HG02610 (cell line): ENCODE results near the gene NEDD4L.

ENCODE experiments used
- ATAC-seq: cut with Tn5 transposase; IDR thresholded peaks from one replicate; pipeline ENCODE4 v1.9.1; 2021; ENCODE audit warnings: mild to moderate bottlenecking, moderate library complexity; ENCODE audit not compliant: unreplicated experiment

The NEDD4L gene

DNA sequence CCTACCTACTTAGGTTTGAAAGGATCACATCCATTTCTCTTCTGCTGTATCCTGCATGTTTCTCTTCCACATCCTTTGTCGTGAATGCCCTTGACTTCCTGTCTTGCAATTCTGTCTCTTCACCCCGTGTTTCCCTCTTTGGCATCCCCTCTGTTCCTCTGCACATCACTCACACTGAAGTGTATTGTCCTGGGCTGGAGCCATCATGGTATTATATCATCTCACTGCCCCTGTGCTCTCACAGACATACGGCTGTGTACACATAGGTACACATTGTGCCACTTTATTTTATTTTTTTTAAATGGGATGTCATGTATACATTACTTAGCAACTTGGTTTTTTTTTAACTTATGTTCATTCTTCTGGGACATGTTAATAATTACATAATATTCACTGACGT is 293.3 kb downstream of the NEDD4L start:
- no peak for ATAC-seq

DNA sequence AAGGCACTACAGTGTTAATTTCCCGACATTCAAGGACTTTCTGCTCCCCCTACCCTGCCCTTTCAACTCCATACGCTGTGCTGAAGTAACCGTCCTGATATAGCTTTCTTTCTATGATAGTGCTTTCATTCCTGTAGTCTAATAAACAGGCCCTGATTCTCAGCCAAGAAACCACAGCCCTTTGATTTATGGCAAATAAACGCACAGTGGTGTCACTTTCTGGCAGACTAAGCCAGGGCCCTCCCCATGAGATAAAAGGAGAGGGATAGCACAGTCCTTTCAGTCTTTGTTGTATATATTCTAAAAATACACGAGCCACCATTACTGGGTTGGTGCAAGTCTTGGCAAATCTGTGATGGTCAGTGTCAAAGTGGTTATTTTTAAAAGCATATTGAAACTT is 293.7 kb downstream of the NEDD4L start:
- ATAC-seq, result no peak

DNA sequence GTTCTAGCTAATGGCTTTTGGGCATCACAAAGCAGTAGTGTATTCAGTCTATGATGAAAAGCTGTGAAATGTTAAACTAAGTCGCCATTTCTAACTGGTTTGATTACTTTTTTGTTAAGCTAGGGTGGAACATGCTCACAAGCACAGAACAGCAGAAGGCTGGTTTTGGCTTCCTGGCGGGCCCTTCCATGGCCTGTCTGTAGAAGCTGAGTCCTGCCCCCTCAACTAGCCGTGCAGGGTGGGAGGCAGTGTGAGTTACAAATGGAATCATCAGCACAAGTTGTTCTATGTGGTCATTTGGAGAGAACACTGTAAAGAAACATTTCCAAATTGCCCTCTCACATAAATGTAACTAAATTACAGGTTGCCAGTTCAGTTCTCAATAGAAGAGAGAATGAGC is 294.1 kb downstream of the NEDD4L start:
- ATAC-seq, result no peak

DNA sequence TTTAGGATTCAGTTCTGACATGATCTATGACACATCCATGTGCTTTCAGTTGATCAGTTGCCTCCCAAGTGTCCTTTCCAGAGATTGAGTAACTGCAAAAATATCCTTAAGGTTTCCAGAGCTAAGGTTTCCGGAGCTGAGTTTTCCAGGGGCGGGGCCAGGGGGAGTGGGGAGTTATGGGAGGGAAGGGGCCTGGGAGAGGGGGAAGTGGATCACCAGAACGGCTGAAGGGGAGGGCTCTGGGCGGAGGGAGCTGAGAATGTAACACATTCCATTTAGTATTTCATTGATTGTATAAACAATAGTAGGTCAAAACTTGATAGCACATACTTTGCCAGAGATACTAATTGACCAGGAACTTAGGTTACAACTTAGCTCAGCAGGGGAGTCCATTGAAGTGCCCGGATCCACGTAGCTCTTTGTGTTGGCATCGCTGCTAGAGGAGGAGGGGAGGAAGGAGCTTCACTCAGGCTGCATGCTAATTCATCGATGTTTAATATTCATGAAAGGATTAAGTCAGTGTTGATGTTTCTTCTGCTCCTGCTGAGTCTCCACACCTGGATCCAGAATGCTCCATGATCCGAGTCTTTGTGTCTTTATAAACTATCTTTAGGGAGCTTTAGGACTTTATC is 295.1 kb downstream of the NEDD4L start:
- no peak for ATAC-seq

DNA sequence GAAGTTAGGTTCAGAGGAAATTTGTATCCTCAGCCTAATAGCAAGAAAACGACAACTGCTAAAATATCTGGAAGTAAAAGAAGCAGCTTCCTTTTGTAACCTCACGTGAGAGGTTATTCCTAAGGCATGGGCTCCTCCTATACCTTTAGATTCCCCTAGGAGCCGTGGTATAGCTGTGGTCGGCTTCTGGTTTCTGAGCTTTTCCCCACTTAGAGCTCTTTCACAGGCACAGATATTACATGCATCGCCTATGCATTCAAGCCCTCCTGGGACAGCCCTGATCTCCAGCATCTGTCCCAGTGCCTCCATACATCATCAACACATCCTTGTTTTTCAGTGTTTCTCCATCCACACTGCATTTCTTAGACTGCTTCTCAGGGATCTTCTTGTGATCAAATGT is 295.9 kb downstream of the NEDD4L start:
- no peak for ATAC-seq

DNA sequence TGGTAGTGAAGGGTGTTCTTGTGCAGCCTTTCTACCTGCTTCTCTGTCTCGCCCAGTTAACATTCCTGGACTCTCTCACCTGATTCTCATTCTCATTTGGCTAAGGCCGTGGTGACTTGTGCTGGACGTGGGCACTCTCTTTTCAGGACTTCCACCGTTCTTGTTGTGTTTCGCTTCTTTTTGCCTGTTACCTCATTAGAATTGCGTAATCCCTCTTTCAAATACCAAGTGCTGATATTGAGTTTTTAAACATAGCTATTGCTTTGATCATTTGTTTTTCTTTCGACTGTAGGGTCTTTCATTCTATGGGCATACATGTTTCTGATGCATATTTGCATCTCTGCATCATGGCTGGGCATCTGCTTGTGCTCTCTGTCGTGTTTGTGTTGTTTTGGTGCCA is 297.9 kb downstream of the NEDD4L start:
- ATAC-seq, result no peak

DNA sequence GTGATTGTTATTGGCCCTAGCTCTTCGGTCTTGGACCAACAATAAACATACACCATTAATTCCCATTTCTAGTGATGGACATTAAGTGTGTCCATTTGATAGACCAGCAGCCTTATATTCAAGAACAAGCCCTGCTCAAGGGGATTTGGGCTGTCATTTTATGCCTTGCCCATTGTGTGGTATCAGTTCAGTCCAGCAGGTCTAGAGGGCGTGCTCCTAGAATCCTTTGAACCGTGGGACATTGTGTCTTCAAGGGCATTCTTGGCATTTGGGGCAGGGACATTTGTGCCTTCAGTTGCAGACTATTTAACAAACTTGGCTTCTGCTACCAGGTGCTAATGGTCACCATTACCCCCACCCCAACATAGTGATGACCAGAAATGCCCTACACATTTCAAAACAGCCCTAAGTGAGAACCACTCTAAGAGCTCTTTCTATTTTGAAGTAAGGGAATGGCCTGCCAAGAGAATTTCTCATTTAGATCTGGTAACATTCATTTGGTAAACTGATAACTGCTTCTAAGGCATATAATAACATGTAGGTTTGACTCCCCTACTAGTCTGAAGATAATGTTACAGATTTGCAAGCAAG is 300.1 kb downstream of the NEDD4L start:
- no peak for ATAC-seq

DNA sequence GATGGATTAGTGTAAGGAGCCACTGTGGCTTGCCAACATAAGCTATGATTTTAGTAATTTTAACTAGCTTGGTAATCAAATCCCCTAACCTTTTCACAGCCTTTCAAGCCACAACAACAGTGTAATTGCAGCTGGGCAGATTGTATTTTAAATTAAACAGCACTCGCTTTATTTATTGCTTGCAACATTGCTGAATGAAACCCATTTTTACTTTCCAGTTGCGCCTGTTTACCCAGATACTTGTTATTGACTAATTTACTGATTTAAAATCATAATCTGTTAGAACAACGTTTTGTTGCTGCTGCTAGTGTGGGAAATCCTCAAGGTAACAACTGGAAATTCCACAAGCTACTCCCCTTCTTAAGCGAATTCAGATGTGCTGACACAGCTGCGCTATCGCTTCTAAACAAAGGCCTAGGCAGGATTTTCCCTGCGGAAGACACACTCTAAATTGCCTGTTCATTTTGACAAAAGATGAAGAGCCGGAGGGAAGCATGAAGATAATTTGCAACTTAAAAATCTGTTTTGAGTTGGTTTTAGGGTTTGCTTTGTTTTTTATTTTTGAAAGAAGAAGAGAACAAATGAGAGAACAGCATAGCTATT is 300.9 kb downstream of the NEDD4L start:
- ATAC-seq, result no peak

DNA sequence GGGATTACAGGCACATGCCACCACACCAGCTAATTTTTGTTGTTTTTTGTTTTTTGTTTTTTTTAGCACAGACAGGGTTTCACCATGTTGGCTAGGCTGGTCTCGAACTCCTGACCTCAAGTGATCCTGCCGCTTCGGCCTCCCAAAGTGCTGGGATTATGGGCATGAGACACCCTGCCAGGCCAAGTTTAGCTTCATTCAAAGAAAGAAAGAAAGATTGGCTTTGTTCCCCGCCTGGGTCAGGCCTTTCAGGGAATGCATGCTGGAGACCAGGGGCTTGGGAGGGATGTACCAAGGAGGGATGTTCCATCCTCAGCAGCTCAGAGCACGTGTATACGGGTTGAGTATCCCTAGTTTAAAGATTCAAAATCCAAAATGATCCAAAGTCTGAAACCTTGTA is 301.8 kb downstream of the NEDD4L start:
- ATAC-seq, result no peak

DNA sequence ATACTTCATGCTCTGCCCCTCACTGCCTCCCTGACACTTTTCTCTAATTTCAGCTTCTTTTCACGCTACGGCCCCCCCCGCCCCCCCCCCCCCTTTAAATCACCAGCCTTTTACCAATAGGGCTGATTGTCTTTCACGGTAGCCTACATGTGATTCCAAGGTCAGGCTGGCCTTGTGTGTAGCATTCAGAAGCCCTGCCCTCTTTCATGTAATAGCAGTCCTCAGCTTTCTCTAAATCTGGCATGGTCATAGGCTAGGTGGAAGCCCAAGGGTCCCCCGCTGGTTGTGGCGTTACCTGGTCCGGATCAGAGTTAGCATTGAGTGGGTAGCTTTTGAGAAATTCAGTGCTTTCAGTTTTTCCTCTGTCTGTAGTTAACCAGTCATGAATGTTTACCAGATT is 303.1 kb downstream of the NEDD4L start:
- no peak for ATAC-seq

DNA sequence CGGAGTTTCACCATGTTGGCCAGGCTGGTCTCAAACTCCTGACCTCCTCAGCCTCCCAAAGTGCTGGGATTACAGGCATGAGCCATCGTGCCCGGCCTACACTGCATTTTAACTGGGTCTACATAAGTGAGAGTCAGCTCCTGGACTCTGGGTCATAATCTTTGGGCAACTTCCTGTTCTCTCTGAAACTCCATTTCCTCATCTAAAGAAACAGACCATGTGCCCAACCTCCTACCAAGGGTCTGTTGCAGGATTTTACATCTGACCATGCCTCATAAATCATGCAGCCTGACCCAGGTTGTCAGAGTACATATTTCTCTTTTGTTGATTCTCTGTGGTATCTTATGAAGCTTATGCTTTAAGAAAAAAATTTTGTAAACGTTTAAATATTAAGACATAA is 304.5 kb downstream of the NEDD4L start:
- ATAC-seq, result no peak

DNA sequence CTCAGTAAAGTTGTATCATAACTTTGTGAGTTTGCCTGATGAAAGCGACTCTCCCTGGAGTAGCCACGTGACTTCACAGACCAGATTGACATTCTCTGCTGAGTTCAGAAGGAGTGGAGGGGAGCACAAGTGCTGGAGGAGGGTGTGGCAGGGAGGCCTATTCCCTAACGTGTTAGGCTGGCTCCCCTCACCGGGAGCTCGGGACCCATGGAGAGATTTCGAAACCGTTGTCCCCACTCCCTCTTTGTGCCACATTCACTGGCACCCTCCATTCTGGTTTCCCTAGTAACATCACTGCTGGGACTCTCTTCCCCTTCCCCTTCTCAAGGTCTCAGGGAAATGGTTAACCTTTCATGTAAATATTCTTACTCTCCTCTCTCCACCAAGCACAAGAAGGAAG is 304.9 kb downstream of the NEDD4L start:
- no peak for ATAC-seq

DNA sequence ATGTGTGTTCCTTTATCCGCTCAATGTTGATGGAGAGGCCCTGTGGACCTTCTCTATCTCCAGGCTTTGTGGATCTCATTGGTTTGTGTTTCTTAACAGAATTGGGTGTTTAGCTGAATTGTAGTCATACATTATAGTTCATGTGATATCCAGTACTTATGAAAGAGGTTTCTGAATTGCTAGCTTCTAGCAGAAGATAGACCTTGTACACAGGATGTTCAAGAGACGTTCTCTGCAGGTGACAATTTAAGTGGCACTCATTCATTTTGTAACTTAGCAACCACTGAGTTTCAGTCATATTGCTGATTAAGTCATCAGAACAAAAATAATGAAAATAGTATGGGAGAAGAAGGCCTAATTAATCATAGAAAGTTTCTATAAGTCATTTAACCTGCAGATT is 305.6 kb downstream of the NEDD4L start:
- ATAC-seq, result no peak

DNA sequence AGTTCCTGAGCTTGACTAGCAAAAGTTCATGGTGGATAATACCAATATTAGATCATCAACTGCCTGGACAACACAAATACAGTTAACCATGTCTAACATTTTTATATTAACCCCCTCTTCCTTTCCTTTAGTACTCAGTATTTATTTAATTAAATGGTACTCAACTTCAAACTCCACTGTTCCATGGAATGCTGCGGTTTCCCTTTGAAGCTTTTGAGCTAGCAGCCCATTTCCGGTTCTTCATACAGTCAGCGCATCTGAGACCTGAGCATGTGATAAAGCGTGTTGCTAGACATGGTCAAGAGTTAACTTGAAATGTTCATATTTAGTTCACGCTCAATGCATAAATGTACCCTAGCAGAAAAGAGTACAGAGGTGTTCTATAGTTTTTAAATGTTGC is 306.5 kb downstream of the NEDD4L start:
- ATAC-seq, result no peak

DNA sequence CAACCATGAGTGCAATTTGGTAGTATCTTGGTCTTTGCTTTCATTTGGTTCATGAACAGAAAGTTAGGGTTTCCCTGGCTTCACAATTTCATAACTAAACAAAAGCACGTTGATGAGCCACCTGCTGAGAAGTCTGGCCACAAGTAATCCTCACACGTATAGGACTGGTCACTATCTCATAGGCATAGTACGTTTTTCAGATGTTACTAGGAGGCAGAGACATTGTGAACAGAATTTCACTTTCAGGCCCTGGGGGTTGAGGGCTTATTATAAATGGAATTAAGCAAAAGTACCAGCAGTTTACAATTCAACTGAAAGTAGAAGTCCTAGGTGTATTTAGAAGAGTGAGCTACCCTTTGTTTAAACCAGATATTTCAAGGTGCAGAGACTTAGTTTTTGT is 307.8 kb downstream of the NEDD4L start:
- no peak for ATAC-seq

DNA sequence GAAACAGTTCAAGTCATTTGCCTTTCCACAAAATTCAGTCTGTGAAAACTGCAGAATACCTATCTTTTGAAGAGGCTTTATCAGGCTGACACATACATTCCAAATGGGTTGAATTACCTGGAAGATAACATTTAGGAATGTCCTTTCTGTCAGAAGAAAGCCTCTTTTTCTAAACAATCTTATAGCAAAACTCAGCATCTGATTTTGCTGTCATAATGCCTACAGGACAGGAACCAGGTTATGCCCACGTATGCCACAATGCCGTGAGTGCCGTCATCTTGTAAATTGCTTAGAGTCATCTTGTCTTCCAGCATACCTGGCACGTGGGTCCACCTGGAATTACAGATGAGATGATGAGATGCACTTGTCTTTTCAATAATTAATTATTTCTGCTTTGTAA is 309.6 kb downstream of the NEDD4L start:
- no peak for ATAC-seq

DNA sequence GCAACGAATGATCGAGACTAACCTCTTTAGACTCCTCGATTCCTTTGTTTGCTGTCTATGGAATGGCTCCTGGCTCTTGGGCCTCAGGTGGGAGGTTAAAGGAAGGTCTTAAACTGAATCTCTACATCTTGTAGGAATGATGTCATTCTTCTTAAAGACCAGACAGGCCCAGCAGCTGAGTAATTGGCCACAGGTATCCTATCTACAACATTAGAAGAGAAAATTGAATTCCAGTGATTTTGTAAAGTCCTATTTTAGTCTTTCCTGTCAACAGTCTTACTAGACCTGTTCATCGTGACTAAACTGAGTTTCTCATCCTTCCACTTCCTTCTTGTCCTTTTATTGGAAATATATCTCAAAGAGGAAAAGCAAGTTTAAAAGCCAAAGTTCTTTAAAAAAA is 310.0 kb downstream of the NEDD4L start:
- no peak for ATAC-seq

DNA sequence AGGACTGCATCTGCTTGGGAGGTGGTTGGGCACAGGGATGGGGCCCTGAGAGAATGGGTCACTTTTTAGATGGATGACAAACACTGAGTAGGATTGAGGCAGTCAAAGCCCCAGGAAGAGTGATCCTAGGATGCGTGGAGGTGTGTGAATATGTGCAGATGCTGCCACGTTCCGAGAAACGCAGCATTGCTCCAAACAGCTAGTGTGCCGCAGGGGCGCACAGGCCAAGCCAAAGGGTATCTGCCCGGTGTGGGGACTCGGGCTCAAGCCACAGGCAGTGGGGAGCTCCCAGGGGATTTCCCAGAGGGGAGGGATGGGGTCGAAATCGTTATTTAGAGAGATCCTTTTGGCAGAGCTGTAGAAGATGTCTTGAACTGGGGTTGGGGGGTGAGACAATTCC is 310.8 kb downstream of the NEDD4L start:
- no peak for ATAC-seq

DNA sequence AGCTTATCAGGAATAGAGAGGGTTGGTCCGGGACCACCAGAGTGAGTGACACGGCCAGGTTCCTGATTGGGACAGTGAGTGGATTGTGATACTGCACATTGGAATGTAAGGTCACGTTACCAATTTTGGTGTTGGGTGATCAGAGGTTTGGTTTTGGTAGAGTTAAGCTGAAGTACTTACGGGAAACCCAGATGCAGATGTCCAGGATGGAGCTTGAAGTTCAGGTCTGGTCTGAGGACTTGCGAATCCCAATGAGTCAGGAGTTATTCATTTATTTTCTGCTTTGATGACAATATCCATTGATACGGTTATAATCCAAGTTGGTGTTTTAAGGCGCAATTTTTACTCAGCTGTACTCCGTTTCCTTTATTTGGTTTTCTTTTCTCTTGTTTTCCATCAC is 311.2 kb downstream of the NEDD4L start:
- no peak for ATAC-seq

DNA sequence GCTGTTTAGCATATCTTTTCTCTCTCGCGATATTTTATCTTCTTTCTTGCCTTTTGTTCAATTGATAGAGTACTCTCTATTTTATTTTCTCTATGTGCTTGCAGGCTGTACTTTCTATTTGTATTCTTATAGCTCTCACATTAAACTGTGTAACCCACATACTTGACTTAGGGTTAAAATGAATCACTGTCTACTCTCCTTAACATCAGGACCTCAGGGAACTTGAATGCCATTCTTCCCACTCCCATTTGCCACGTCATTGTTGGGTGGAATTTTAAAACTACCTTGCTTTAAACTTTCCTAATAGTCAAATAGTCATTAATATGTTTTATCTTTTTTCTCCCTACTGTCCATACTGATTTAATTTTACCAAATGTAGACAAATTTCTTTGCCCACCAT is 315.2 kb downstream of the NEDD4L start:
- no peak for ATAC-seq

DNA sequence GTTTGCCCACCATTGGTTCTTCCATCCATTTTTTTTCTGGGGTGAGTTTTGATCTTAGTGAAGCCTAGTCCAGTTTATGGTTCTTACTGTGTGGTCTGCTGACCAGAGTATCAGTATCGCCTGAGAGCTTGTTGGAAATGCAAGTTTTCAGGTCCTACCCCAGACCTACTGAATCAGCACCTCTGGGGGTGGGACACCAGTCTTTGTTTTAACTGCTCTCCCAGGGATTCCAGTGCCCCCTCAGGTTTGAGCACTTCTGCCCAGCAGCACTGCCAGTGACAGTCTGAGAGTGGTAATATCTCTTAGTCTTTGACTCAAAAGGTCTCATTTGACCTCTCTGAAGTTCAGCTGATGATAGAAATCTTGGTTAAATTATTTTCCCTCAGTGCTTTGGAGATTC is 315.6 kb downstream of the NEDD4L start:
- no peak for ATAC-seq

DNA sequence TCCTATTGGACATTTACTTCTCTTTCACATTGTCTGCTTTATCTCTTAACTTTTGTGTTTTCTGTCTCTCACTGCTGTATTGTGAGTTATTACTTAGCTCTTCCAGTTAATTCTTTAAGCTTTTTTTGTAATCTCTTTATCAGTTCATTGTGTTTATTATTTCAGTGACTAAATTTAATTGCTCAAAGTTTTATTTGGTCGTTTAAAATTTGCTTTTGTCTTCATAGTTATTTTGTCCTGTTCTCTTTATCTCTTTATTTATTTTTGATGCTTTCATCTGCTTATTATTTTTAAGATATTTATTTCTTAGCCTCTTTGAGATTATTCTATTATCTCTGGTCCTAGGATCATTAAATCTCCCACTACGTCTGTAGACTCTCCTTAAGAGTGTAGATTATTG is 316.3 kb downstream of the NEDD4L start:
- ATAC-seq, result no peak

DNA sequence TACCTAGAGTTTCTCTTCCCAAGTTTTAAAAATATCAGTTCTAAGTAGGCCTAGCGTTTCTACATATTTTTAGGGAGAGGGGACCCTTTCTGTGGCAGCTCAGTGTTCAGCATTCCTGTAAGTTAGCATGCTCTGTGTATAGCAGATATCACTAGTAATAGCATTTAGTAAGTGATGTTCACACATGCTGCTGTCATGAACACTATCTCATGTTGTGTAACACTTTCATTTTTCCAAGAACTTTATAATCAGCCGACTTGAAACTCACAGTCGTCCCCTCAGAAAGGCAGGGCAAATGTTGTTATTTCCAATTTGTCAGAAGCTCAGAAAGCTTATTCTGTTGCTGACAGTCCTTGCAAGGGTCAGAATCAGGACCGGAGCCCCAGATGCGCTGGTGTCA is 317.2 kb downstream of the NEDD4L start:
- ATAC-seq, result no peak
